HG03342 (cell line): ENCODE data around the gene PDE7B.

Source experiments
- ATAC-seq: cut with Tn5 transposase; IDR thresholded peaks from one replicate; pipeline ENCODE4 v1.9.1; 2021; ENCODE audit warnings: mild to moderate bottlenecking, moderate library complexity; ENCODE audit not compliant: unreplicated experiment

PDE7B gene

GRCh38 chr6:135922746-135923145, 71.2 kb downstream of the PDE7B start:
- no peak for ATAC-seq

GRCh38 chr6:135932651-135933050, 81.2 kb downstream of the PDE7B start:
- ATAC-seq, result no peak

- no peak for ATAC-seq
Measured at GRCh38 chr6:135935941-135936601, 84.6 kb downstream of the PDE7B start.

DNA sequence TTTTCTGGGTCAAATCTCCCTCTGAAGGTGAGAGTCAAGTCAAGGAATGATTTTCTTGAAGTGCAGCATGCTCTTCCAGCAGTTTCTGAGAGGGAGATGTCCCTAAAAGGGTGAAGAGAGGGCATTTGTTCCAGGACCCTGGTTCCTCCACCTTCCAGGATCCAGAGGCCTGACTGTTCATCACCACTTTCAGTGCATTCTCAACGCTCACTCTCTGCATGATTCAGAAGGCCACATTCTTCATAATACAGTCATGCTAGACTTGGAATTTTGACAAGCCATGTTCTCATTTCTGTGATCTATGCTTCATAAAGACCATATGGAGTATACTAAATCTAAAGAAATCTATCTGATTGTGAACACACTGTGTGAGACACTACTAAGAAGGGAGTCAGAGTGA, 85.1 kb downstream of the PDE7B start:
- ATAC-seq, result no peak

- ATAC-seq, result no peak
Measured at GRCh38 chr6:135937106-135937505, 85.6 kb downstream of the PDE7B start.

GRCh38 chr6:135938576-135939207, 87.2 kb downstream of the PDE7B start:
- no peak for ATAC-seq

DNA sequence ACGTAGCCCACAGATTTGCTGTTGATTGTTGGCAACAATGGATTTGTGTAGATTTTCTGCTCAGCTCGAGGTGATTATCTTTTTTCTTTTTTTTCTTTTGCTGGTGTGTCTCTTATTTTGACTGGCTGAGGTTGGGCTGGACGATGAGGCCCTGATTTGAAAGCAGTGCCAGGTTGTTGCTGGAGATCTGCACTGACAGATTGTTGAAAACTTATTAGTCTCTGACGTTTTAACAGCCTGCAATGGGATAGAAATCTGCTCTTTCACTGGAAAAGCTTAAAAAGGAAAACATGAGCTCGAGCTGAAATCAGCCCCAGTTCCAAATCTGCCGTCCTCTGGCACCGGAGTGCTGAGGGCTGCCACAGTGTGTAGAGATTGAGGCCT, 87.7 kb downstream of the PDE7B start:
- ATAC-seq, result no peak

DNA sequence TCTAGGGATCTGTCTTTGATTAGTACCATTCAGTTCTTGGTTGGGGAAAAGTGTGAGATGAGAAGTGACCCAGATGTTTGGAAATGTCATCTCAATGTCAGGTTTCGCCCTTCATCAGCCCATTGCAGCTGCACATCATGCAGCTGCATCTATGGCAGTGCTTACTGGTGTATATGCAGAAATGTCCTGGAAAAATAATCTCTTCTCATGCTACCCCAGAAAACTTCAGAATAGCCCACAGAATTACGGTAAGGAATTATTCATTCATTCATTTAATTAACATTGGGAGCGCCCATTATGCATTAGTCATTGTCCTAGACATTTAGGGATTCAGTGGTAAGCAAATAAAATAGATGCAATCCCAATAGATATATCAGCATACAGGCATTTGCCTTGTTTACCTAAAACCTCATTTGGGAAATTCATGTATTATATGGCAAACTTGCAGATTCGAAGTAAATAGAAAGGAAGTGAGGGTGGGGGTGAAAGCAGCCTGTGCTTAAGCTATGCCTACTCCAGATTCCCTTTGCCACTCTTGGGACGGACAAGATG, 89.2 kb downstream of the PDE7B start:
- ATAC-seq, result no peak

DNA sequence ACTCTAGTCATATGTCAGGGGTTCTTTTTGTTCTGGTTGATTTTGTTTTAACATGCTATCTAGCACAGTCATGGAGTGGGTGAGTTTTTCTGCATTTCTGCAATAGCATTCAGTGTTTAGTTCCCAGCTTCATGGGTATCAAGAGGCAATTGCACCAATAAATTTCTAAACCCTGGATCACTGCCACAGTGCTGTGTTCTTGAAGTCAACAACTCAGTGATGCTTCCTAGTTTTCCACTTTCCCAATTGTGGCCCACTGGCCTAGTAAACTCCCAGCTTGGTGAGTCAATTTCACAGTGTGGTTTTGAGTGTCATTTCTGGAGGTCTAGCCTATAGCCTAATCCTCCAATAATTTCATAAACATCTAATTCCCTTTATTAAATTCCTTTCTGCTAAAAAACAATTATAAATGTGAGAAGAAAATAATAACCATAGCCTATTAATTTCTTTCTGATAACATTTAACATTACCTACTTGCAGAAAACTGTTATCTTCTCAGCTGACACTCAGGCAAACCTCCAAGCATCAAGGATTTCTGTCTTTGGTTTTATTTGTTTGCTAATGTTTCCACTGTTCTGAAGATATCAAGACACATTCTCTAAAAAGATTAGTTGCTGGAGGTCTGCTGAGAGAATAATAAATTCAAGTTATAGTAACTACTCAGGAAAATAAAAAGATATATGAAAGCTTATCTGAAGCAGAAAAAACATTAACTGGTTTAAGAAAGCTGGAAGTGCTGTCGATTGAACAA, 89.9 kb downstream of the PDE7B start:
- no peak for ATAC-seq

GRCh38 chr6:135944120-135944519, 92.6 kb downstream of the PDE7B start:
- no peak for ATAC-seq

GRCh38 chr6:135946674-135947073, 95.2 kb downstream of the PDE7B start:
- no peak for ATAC-seq

DNA sequence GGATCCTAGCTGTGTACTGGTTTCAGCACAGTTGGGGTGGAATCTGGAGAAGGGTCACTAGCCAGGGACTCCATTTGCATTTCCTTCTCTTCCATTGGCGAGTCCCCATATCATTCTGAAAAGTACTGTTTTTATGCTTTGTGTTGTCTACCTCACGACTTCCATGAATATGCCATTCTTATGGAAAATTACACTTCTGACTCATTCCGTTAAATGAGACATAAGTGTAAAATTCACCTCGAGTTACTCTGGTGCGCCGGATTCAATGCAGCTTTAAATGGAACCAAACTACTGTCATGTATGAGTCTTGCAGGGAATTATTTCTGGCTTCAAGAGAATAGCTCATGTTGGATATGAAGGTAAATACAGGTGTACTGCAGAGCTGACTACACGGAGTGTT, 99.2 kb downstream of the PDE7B start:
- ATAC-seq, result no peak

- no peak for ATAC-seq
Measured at GRCh38 chr6:135951169-135951568, 99.7 kb downstream of the PDE7B start.

DNA sequence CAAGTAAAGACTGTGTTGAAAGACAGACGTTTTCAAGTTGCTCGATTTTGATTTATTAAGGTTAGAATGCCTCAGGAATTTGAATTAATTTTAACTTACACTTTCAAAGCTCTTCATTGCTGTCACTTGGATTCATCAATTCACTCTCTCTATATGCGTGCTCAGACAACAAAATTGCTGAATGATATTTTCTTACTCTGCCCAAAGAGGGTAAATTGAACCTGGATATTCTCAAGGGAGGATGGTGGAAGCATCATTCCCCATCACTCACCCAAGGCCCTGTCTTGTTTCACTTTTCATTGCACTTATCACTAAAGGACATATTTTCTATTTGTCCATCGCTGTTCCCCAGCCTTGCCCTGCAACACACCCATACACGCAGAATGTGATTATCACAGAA, 102.3 kb downstream of the PDE7B start:
- no peak for ATAC-seq

DNA sequence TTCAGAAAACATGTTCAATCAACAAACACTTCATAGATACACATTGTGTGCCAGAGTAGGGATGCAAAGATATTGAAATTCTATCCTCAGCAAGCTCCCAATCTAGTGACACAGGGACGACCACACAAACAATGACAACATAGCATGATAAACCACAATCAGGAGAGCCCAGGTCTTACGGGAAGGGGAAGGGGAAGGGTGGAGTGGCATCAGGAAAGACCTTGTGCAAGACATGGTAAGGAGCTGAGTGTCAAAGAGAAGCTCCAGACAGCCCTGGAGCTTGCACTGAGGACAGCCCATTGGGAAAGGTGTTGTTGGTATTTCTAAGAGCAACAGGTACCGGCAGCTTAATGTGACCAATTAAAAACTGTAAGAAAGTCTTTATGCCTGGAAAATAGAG, 103.6 kb downstream of the PDE7B start:
- ATAC-seq, result no peak

- no peak for ATAC-seq
Measured at GRCh38 chr6:135962731-135963130, 111.2 kb downstream of the PDE7B start.

DNA sequence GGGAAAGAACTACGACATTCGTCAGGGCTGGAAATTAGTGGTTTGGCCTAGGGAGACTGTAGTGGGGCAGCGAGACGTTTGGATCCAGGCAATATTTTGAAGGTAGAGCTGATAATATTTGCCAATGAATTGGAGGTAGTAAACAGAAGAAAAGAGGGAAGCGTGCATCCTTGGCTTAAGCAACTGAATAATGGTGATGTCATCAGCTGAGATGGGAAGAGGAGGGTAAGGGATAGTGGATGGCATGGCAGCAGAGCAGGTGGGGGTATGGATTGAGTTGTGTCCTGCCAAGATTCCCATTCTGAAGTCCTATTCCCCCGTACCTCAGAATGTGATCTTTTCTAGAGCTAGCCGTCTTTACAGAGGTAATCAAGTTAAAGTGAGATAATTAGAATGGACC, 119.2 kb downstream of the PDE7B start:
- ATAC-seq, result no peak

GRCh38 chr6:135971351-135971750, 119.8 kb downstream of the PDE7B start:
- no peak for ATAC-seq

GRCh38 chr6:135972150-135972549, 120.6 kb downstream of the PDE7B start:
- no peak for ATAC-seq

DNA sequence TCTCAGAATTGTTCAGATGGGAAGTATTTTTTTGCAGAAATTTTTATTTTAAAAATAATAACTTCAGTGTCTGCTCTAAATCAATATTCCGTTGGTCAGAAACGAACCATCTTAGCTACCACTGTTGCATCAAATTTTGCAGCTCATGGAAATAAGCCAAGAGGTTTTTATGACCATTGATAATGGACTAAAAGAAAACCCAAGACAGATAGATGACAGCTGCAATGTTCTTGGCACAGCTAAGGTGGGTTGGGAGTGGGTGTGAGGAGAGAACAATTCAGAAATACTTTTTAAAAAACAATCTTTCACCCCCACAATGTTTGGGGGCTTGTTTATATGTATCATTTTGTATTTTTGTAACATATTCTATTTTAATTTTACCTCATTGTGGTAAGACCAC, 121.1 kb downstream of the PDE7B start:
- ATAC-seq, result no peak

- ATAC-seq, result no peak
Measured at GRCh38 chr6:135974426-135974825, 122.9 kb downstream of the PDE7B start.

DNA sequence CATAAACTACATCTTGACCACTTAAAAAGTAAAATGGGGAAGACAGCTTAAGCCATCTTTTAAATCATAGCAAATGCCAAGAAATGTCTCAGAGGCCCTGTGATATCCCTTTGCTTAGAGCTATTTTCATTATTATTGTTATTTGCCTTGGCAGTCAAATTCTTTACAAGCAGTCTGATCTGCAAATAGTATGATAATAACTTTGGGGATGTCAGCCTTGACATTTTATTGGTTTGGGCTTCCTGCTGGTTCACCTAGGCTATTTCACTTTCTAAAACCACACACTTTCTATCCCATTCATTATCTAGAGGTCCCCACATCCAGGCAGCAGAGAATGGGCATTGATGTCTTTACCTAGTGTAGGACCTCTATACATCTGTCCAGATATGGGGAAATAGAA, 125.1 kb downstream of the PDE7B start:
- ATAC-seq, result no peak
